ENCODE results near the gene DYNLT2B. TPM values are rescaled to one million over a fixed set of nuclear protein-coding genes. Genes with fewer than 3 reads are reported as not detected.
"Not testable (repeated sequence)": the region's sequence is repeated elsewhere in the genome, so short reads cannot be mapped to it uniquely, and the experiment has no call there.

DYNLT2B gene
- polyA plus RNA-seq, 1 donor from 2014 or later = 276 TPM

- H3K9me2 ChIP-seq (ENCODE audit: insufficient read depth, low read length) = no peaks in the 10 kb centered on the region
- no peak for TF ChIP-seq SMC3 (conservative IDR thresholded peaks at IDR 0.05; ENCODE audit: poor library complexity)
- no peak for TF ChIP-seq RAD21 (conservative IDR thresholded peaks at IDR 0.05)
- TF ChIP-seq, protein P1, sequence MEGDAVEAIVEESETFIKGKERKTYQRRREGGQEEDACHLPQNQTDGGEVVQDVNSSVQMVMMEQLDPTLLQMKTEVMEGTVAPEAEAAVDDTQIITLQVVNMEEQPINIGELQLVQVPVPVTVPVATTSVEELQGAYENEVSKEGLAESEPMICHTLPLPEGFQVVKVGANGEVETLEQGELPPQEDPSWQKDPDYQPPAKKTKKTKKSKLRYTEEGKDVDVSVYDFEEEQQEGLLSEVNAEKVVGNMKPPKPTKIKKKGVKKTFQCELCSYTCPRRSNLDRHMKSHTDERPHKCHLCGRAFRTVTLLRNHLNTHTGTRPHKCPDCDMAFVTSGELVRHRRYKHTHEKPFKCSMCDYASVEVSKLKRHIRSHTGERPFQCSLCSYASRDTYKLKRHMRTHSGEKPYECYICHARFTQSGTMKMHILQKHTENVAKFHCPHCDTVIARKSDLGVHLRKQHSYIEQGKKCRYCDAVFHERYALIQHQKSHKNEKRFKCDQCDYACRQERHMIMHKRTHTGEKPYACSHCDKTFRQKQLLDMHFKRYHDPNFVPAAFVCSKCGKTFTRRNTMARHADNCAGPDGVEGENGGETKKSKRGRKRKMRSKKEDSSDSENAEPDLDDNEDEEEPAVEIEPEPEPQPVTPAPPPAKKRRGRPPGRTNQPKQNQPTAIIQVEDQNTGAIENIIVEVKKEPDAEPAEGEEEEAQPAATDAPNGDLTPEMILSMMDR (IDR thresholded peaks at IDR 0.05; ENCODE audit: poor library complexity, severe bottlenecking) = no peak
- TF ChIP-seq, protein P2, sequence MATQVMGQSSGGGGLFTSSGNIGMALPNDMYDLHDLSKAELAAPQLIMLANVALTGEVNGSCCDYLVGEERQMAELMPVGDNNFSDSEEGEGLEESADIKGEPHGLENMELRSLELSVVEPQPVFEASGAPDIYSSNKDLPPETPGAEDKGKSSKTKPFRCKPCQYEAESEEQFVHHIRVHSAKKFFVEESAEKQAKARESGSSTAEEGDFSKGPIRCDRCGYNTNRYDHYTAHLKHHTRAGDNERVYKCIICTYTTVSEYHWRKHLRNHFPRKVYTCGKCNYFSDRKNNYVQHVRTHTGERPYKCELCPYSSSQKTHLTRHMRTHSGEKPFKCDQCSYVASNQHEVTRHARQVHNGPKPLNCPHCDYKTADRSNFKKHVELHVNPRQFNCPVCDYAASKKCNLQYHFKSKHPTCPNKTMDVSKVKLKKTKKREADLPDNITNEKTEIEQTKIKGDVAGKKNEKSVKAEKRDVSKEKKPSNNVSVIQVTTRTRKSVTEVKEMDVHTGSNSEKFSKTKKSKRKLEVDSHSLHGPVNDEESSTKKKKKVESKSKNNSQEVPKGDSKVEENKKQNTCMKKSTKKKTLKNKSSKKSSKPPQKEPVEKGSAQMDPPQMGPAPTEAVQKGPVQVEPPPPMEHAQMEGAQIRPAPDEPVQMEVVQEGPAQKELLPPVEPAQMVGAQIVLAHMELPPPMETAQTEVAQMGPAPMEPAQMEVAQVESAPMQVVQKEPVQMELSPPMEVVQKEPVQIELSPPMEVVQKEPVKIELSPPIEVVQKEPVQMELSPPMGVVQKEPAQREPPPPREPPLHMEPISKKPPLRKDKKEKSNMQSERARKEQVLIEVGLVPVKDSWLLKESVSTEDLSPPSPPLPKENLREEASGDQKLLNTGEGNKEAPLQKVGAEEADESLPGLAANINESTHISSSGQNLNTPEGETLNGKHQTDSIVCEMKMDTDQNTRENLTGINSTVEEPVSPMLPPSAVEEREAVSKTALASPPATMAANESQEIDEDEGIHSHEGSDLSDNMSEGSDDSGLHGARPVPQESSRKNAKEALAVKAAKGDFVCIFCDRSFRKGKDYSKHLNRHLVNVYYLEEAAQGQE (IDR thresholded peaks at IDR 0.05; ENCODE audit: borderline replicate concordance) = no peak
- TF ChIP-seq TAF1 (IDR thresholded peaks at IDR 0.05; ENCODE audit: low read depth) = no peak
- TF ChIP-seq POLR2AphosphoS5 (IDR thresholded peaks at IDR 0.05) = no peak
- no peak for TF ChIP-seq MXI1 (conservative IDR thresholded peaks at IDR 0.05; ENCODE audit: poor library complexity, severe bottlenecking)
- no peak for TF ChIP-seq EP300 (conservative IDR thresholded peaks at IDR 0.05; ENCODE audit: poor library complexity, severe bottlenecking)
- no peak for TF ChIP-seq EZH2 (IDR thresholded peaks at IDR 0.05; ENCODE audit: borderline replicate concordance, insufficient read depth, low read length, poor library complexity, severe bottlenecking)
- no peak overlapping the region for H3K4me3 ChIP-seq (ENCODE audit: low read length)
- H3K79me2 ChIP-seq (replicated peaks; ENCODE audit: insufficient read depth, low read length) = peaks cover 10% of the 10 kb centered on the region
- no peaks in the 10 kb centered on the region for H3F3A ChIP-seq (ENCODE audit: insufficient read depth, low read length, poor library complexity, severe bottlenecking)
- H3K9ac ChIP-seq (ENCODE audit: low read length) = no peak overlapping the region
- no peak overlapping the region for H3K27ac ChIP-seq (ENCODE audit: low read length)
- no peaks in the 10 kb centered on the region for H3K27me3 ChIP-seq (ENCODE audit: insufficient read depth, low read depth, low read length)
- no peak overlapping the region for H3K4me2 ChIP-seq (ENCODE audit: low read length)
- no peaks in the 10 kb centered on the region for H3K9me3 ChIP-seq (ENCODE audit: low read length)
- H4K20me1 ChIP-seq (ENCODE audit: insufficient read depth) = no peaks in the 10 kb centered on the region
- H3K36me3 ChIP-seq (ENCODE audit: insufficient read depth, low read length) = no peaks in the 10 kb centered on the region
- H2AFZ ChIP-seq (ENCODE audit: low read depth, low read length) = no peak overlapping the region
Observed at GRCh38 chr3:196314597-196314996, 3.4 kb downstream of the DYNLT2B start.

GRCh38 chr3:196314086-196314485 is 4.0 kb downstream of the DYNLT2B start:
- H3K27ac ChIP-seq (ENCODE audit: low read length); H3K36me3 ChIP-seq (ENCODE audit: insufficient read depth, low read length); H3K4me2 ChIP-seq (ENCODE audit: low read length); H3K9me2 ChIP-seq (ENCODE audit: insufficient read depth, low read length); H3F3A ChIP-seq (ENCODE audit: insufficient read depth, low read length, poor library complexity, severe bottlenecking); H3K9me3 ChIP-seq (ENCODE audit: low read length); H3K9ac ChIP-seq (ENCODE audit: low read length); H3K4me3 ChIP-seq (ENCODE audit: low read length); H4K20me1 ChIP-seq (ENCODE audit: insufficient read depth); H2AFZ ChIP-seq (ENCODE audit: low read depth, low read length); H3K27me3 ChIP-seq (ENCODE audit: insufficient read depth, low read depth, low read length): not testable (repeated sequence)
- H3K79me2 ChIP-seq (replicated peaks; ENCODE audit: insufficient read depth, low read length) = peaks cover 10% of the 10 kb centered on the region

GRCh38 chr3:196302960-196303359 is 15.1 kb downstream of the DYNLT2B start:
- not testable (repeated sequence) for H3K9me2 ChIP-seq (ENCODE audit: insufficient read depth, low read length); H3K27me3 ChIP-seq (ENCODE audit: insufficient read depth, low read depth, low read length); H3F3A ChIP-seq (ENCODE audit: insufficient read depth, low read length, poor library complexity, severe bottlenecking); H4K20me1 ChIP-seq (ENCODE audit: insufficient read depth); H3K79me2 ChIP-seq (replicated peaks; ENCODE audit: insufficient read depth, low read length); H3K4me3 ChIP-seq (ENCODE audit: low read length); H3K4me2 ChIP-seq (ENCODE audit: low read length); H3K36me3 ChIP-seq (ENCODE audit: insufficient read depth, low read length); H3K27ac ChIP-seq (ENCODE audit: low read length); H3K9me3 ChIP-seq (ENCODE audit: low read length); H3K9ac ChIP-seq (ENCODE audit: low read length); H2AFZ ChIP-seq (ENCODE audit: low read depth, low read length)

GRCh38 chr3:196302551-196302950 is 15.5 kb downstream of the DYNLT2B start:
- H3K9ac ChIP-seq (ENCODE audit: low read length); H3K27ac ChIP-seq (ENCODE audit: low read length); H2AFZ ChIP-seq (ENCODE audit: low read depth, low read length); H3K36me3 ChIP-seq (ENCODE audit: insufficient read depth, low read length); H4K20me1 ChIP-seq (ENCODE audit: insufficient read depth); H3K27me3 ChIP-seq (ENCODE audit: insufficient read depth, low read depth, low read length); H3K9me2 ChIP-seq (ENCODE audit: insufficient read depth, low read length); H3K4me2 ChIP-seq (ENCODE audit: low read length); H3K4me3 ChIP-seq (ENCODE audit: low read length); H3K79me2 ChIP-seq (replicated peaks; ENCODE audit: insufficient read depth, low read length); H3K9me3 ChIP-seq (ENCODE audit: low read length); H3F3A ChIP-seq (ENCODE audit: insufficient read depth, low read length, poor library complexity, severe bottlenecking): not testable (repeated sequence)
